ENCODE data around the gene RBMS3.
"Not testable (repeated sequence)": the region's sequence is repeated elsewhere in the genome, so short reads cannot be mapped to it uniquely, and the experiment has no call there.

Gene RBMS3

DNA sequence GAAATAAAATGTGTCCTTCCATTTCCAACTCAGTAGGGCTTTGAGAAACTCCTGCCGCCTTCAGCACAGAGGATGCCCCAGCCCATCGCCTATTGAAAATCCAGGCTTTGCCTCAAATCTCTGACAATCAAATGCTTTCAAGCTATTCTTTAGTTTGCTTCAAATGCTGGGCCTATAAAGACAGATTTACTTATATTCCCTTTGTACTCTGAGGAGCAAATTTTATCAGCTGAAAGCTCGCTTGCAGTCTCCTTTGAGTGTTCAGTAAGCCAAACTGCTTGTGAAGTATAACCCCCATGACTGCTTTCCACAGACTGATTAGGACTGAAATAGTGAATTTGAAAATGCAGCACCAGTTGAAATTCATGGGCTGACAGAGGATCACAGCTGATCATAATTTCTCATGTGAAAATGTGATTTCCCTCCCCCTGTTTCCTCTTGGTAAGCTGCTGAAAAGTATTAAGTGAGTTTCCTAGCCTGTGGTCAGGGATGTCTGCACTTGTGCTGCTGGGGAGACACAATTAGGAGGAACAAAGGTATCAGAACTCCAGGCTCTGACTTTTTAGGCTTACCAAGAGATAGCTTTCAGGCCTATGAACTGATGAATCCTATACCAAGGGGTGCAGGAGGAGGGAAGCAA, 762.2 kb downstream of the RBMS3 start:
- WGBS (ENCODE audit: extremely low coverage, insufficient coverage, insufficient read length), result no CpG with 5 or more reads among the region's 3 CpGs
- Histone ChIP-seq H2BK120ac (ENCODE audit: insufficient read depth, low read length, poor library complexity) (no peak overlapping the region), H3K27ac (ENCODE audit: low read depth, low read length) (no peak overlapping the region), H3K4me1 (ENCODE audit: control insufficient read depth in 1 of 2, insufficient read depth in 2 of 2, low read length in 2 of 2) (no peaks in the 10 kb centered on the region), H3K79me1 (ENCODE audit: low read length) (no peaks in the 10 kb centered on the region), H4K8ac (ENCODE audit: low read depth, low read length) (no peak overlapping the region), H3K23ac (ENCODE audit: low read length) (no peak overlapping the region), H3K14ac (ENCODE audit: low read length) (no peak overlapping the region), H3K4me2 (ENCODE audit: low read length) (no peak overlapping the region), H2AFZ (ENCODE audit: insufficient read depth, low read length, poor library complexity) (no peak overlapping the region), H3K4ac (ENCODE audit: low read depth, low read length) (no peak overlapping the region), H2BK5ac (ENCODE audit: low read depth, low read length, poor library complexity) (no peak overlapping the region), H2AK5ac (ENCODE audit: low read length) (no peak overlapping the region), H3K4me3 (ENCODE audit: low read depth, low read length) (no peak overlapping the region), H3K9ac (ENCODE audit: low read length) (no peak overlapping the region), H4K91ac (ENCODE audit: low read depth, low read length) (no peak overlapping the region), H3K9me3 (ENCODE audit: insufficient read depth, low read depth, low read length) (no peaks in the 10 kb centered on the region), H2BK12ac (ENCODE audit: low read length) (no peak overlapping the region), H3K18ac (ENCODE audit: low read length) (no peak overlapping the region), H3K36me3 (ENCODE audit: control insufficient read depth in 1 of 2, insufficient read depth in 2 of 2, low read length in 2 of 2) (no peaks in the 10 kb centered on the region), H3K79me2 (ENCODE audit: control insufficient read depth, insufficient read depth, low read length, poor library complexity) (no peaks in the 10 kb centered on the region), H3K27me3 (ENCODE audit: insufficient read depth, low read length) (no peaks in the 10 kb centered on the region), H4K12ac (ENCODE audit: low read depth, low read length) (no peak overlapping the region)
- no peak for DNase-seq

DNA sequence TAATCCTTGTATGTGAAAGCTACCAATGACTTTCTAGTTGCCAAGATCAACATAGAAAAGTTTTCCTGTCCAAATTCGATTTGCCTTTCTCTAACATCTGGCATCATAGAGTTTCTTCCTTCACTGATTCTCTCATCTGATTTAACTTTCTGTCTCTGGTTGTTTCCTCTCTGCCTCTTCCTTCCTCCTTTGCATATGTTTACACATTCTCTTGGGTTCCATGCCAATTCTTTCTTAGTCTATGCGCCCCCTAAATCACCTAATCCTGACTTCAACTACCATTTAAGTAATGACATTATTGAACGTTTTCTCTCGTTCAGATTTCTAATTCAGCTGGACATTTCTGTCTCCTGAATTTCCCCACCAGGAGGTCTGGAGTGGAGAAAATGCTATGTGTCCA, 763.6 kb downstream of the RBMS3 start:
- H3K4me1 ChIP-seq (ENCODE audit: control insufficient read depth in 1 of 2, insufficient read depth in 2 of 2, low read length in 2 of 2), result no peaks in the 10 kb centered on the region
- H3K14ac ChIP-seq (ENCODE audit: low read length), result no peak overlapping the region
- no peak overlapping the region for H4K12ac ChIP-seq (ENCODE audit: low read depth, low read length)
- no peaks in the 10 kb centered on the region for H3K9me3 ChIP-seq (ENCODE audit: insufficient read depth, low read depth, low read length)
- no CpG with 5 or more reads among the region's 4 CpGs for WGBS (ENCODE audit: extremely low coverage, insufficient coverage, insufficient read length)
- no peak overlapping the region for H3K23ac ChIP-seq (ENCODE audit: low read length)
- H3K4ac ChIP-seq (ENCODE audit: low read depth, low read length), result no peak overlapping the region
- H4K91ac ChIP-seq (ENCODE audit: low read depth, low read length), result no peak overlapping the region
- H3K18ac ChIP-seq (ENCODE audit: low read length), result no peak overlapping the region
- no peak overlapping the region for H3K4me2 ChIP-seq (ENCODE audit: low read length)
- no peaks in the 10 kb centered on the region for H3K27me3 ChIP-seq (ENCODE audit: insufficient read depth, low read length)
- no peak overlapping the region for H3K9ac ChIP-seq (ENCODE audit: low read length)
- H3K27ac ChIP-seq (ENCODE audit: low read depth, low read length), result no peak overlapping the region
- no peak overlapping the region for H2BK5ac ChIP-seq (ENCODE audit: low read depth, low read length, poor library complexity)
- H2BK12ac ChIP-seq (ENCODE audit: low read length), result no peak overlapping the region
- no peak overlapping the region for H3K4me3 ChIP-seq (ENCODE audit: low read depth, low read length)
- H2AK5ac ChIP-seq (ENCODE audit: low read length), result no peak overlapping the region
- no peaks in the 10 kb centered on the region for H3K79me1 ChIP-seq (ENCODE audit: low read length)
- no peak overlapping the region for H2AFZ ChIP-seq (ENCODE audit: insufficient read depth, low read length, poor library complexity)
- H3K36me3 ChIP-seq (ENCODE audit: control insufficient read depth in 1 of 2, insufficient read depth in 2 of 2, low read length in 2 of 2), result no peaks in the 10 kb centered on the region
- no peak overlapping the region for H2BK120ac ChIP-seq (ENCODE audit: insufficient read depth, low read length, poor library complexity)
- no peaks in the 10 kb centered on the region for H3K79me2 ChIP-seq (ENCODE audit: control insufficient read depth, insufficient read depth, low read length, poor library complexity)
- no peak for DNase-seq
- no peak overlapping the region for H4K8ac ChIP-seq (ENCODE audit: low read depth, low read length)

DNA sequence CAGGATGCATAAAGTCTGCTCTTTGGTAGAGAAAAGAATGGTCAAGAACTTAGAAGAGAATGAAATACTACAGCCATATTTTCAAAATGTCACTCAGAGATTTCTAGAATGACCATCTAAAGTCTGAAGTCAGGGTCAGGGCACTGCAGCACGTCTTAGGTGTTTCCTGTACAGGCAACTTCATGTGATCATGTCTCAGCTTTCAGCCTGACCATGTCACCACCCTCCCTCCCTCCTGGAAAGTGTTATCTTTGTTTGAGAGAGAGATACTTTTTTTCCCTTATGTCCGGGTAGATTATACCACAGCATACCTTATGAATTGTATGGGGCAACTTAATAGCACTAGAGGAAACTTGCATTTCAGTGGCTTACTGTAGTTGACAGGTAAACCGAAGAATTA, 767.6 kb downstream of the RBMS3 start:
- Histone ChIP-seq H3K23ac (ENCODE audit: low read length) (no peak overlapping the region), H3K4me2 (ENCODE audit: low read length) (no peak overlapping the region), H3K9ac (ENCODE audit: low read length) (no peak overlapping the region), H4K91ac (ENCODE audit: low read depth, low read length) (no peak overlapping the region), H3K4me3 (ENCODE audit: low read depth, low read length) (no peak overlapping the region), H4K8ac (ENCODE audit: low read depth, low read length) (no peak overlapping the region), H3K27me3 (ENCODE audit: insufficient read depth, low read length) (no peaks in the 10 kb centered on the region), H2AFZ (ENCODE audit: insufficient read depth, low read length, poor library complexity) (no peak overlapping the region), H2BK120ac (ENCODE audit: insufficient read depth, low read length, poor library complexity) (no peak overlapping the region), H2BK12ac (ENCODE audit: low read length) (no peak overlapping the region), H3K4ac (ENCODE audit: low read depth, low read length) (no peak overlapping the region), H3K4me1 (ENCODE audit: control insufficient read depth in 1 of 2, insufficient read depth in 2 of 2, low read length in 2 of 2) (no peaks in the 10 kb centered on the region), H3K36me3 (ENCODE audit: control insufficient read depth in 1 of 2, insufficient read depth in 2 of 2, low read length in 2 of 2) (no peaks in the 10 kb centered on the region), H3K79me1 (ENCODE audit: low read length) (no peaks in the 10 kb centered on the region), H3K9me3 (ENCODE audit: insufficient read depth, low read depth, low read length) (peaks cover 2% of the 10 kb centered on the region), H3K18ac (ENCODE audit: low read length) (no peak overlapping the region), H2BK5ac (ENCODE audit: low read depth, low read length, poor library complexity) (no peak overlapping the region), H3K14ac (ENCODE audit: low read length) (no peak overlapping the region), H2AK5ac (ENCODE audit: low read length) (no peak overlapping the region), H4K12ac (ENCODE audit: low read depth, low read length) (no peak overlapping the region), H3K79me2 (ENCODE audit: control insufficient read depth, insufficient read depth, low read length, poor library complexity) (no peaks in the 10 kb centered on the region), H3K27ac (ENCODE audit: low read depth, low read length) (no peak overlapping the region)
- DNase-seq, result no peak
- no CpG with 5 or more reads among the region's 3 CpGs for WGBS (ENCODE audit: extremely low coverage, insufficient coverage, insufficient read length)

DNA sequence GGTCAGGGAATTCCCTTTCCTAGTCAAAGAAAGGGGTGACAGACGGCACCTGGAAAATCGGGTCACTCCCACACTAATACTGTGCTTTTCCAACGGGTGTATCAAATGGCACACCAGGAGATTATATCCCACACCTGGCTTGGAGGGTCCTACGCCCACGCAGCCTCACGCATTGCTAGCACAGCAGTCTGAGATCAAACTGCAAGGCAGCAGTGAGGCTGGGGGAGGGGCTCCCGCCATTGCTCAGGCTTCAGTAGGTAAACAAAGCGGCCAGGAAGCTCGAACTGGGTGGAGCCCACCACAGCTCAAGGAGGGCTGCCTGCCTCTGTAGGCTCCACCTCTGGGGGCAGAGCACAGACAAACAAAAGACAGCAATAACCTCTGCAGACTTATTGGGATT, 769.2 kb downstream of the RBMS3 start:
- not testable (repeated sequence) for H3K36me3 ChIP-seq (ENCODE audit: control insufficient read depth in 1 of 2, insufficient read depth in 2 of 2, low read length in 2 of 2); H4K12ac ChIP-seq (ENCODE audit: low read depth, low read length); H3K4me3 ChIP-seq (ENCODE audit: low read depth, low read length); H3K9me3 ChIP-seq (ENCODE audit: insufficient read depth, low read depth, low read length); H3K27me3 ChIP-seq (ENCODE audit: insufficient read depth, low read length); H2AFZ ChIP-seq (ENCODE audit: insufficient read depth, low read length, poor library complexity); H2AK5ac ChIP-seq (ENCODE audit: low read length); H3K79me1 ChIP-seq (ENCODE audit: low read length); H3K9ac ChIP-seq (ENCODE audit: low read length); H3K4me1 ChIP-seq (ENCODE audit: control insufficient read depth in 1 of 2, insufficient read depth in 2 of 2, low read length in 2 of 2); H4K8ac ChIP-seq (ENCODE audit: low read depth, low read length); DNase-seq; H3K18ac ChIP-seq (ENCODE audit: low read length); H2BK120ac ChIP-seq (ENCODE audit: insufficient read depth, low read length, poor library complexity); H3K23ac ChIP-seq (ENCODE audit: low read length); H4K91ac ChIP-seq (ENCODE audit: low read depth, low read length); H3K4me2 ChIP-seq (ENCODE audit: low read length); H2BK5ac ChIP-seq (ENCODE audit: low read depth, low read length, poor library complexity); H3K4ac ChIP-seq (ENCODE audit: low read depth, low read length); H3K14ac ChIP-seq (ENCODE audit: low read length); H2BK12ac ChIP-seq (ENCODE audit: low read length); H3K27ac ChIP-seq (ENCODE audit: low read depth, low read length); H3K79me2 ChIP-seq (ENCODE audit: control insufficient read depth, insufficient read depth, low read length, poor library complexity)
- no CpG with 5 or more reads among the region's 9 CpGs for WGBS (ENCODE audit: extremely low coverage, insufficient coverage, insufficient read length)
